ENCODE results near the gene MFSD12.

Gene MFSD12

GRCh38 chr19:3589949-3590348 is 32.6 kb upstream of the MFSD12 start (continued):
- TF ChIP-seq ZNF529 (tag by site-specific recombination; IDR thresholded peaks at IDR 0.05; ENCODE audit: insufficient replicate concordance): no peak
- TF ChIP-seq ZNF248 (tag by site-specific recombination; IDR thresholded peaks at IDR 0.05): no peak
- no peak for TF ChIP-seq ZBTB49 (tag by site-specific recombination; IDR thresholded peaks at IDR 0.05; ENCODE audit: low read depth)
- no peak for TF ChIP-seq KLF10 (tag by site-specific recombination; IDR thresholded peaks at IDR 0.05)
- TF ChIP-seq ZNF837 (tag by site-specific recombination; IDR thresholded peaks at IDR 0.05): no peak
- TF ChIP-seq ZNF571 (tag by site-specific recombination; IDR thresholded peaks at IDR 0.05): no peak

- no peaks in the 10 kb centered on the region for H3K9me3 ChIP-seq (ENCODE audit: control insufficient read depth, insufficient read depth, low read depth, low read length)
- no peak overlapping the region for H3K4me3 ChIP-seq (ENCODE audit: low read depth, low read length)
- H3K27ac ChIP-seq (ENCODE audit: extremely low read depth, low read depth, low read length): no peak overlapping the region
- ChIA-PET CTCF (interaction anchor here (0.6 kb wide), 1 partner anchor 14 kb away, joined by 3 read pairs; no protein-coding TSS in a partner anchor), POLR2A (no interaction called here)
- no peaks in the 10 kb centered on the region for H3K36me3 ChIP-seq (ENCODE audit: control insufficient read depth in 2 of 2, insufficient read depth in 1 of 2, low read length in 2 of 2)
- no peaks in the 10 kb centered on the region for H3K4me1 ChIP-seq (ENCODE audit: control insufficient read depth, insufficient read depth, low read length)
- no peak for TF ChIP-seq ZBTB21 (tag by site-specific recombination; IDR thresholded peaks at IDR 0.05)
- TF ChIP-seq ZNF391 (tag by site-specific recombination; IDR thresholded peaks at IDR 0.05; ENCODE audit: borderline replicate concordance, low read depth): no peak
- no peak for TF ChIP-seq GLI4 (tag by site-specific recombination; IDR thresholded peaks at IDR 0.05)
- TF ChIP-seq ZNF146 (tag by site-specific recombination; IDR thresholded peaks at IDR 0.05): no peak
- TF ChIP-seq ZNF274 (IDR thresholded peaks at IDR 0.05; ENCODE audit: low read length): no peak
- no peak for TF ChIP-seq ZNF274 (tag by site-specific recombination; IDR thresholded peaks at IDR 0.05; ENCODE audit: borderline replicate concordance)
- no peak for TF ChIP-seq ZNF354C (tag by site-specific recombination; IDR thresholded peaks at IDR 0.05; ENCODE audit: borderline replicate concordance, low read depth)
- TF ChIP-seq ZNF362 (tag by site-specific recombination; IDR thresholded peaks at IDR 0.05): no peak
These were observed 32.1 kb upstream of the MFSD12 start for GRCh38 chr19:3589439-3589838.

- no peak for TF ChIP-seq ELK4 (IDR thresholded peaks at IDR 0.05; ENCODE audit: borderline replicate concordance, low read depth, low read length)
- peak; percentile 36 for TF ChIP-seq ZNF600 (tag by site-specific recombination; IDR thresholded peaks at IDR 0.05)
- peak; percentile 30; the same call in 1 of the 2 replicates for TF ChIP-seq ZFHX2 (tag by site-specific recombination; conservative IDR thresholded peaks at IDR 0.05)
- H3K27ac ChIP-seq (ENCODE audit: extremely low read depth, low read depth, low read length): no peak overlapping the region
- ChIA-PET POLR2A (interaction anchor here (0.9 kb wide), 1 partner anchor 250 kb away, joined by 3 read pairs; no protein-coding TSS in a partner anchor), CTCF (interaction anchor here (0.8 to 1.8 kb wide), 4 partner anchors 11 to 85 kb away, joined by 3 to 6 read pairs (median 4); partner anchors contain the start of gene HMG20B)
- no peak overlapping the region for H3K4me3 ChIP-seq (ENCODE audit: low read depth, low read length)
- H3K9me3 ChIP-seq (ENCODE audit: control insufficient read depth, insufficient read depth, low read depth, low read length): no peaks in the 10 kb centered on the region
- no peaks in the 10 kb centered on the region for H3K4me1 ChIP-seq (ENCODE audit: control insufficient read depth, insufficient read depth, low read length)
- H3K36me3 ChIP-seq (ENCODE audit: control insufficient read depth in 2 of 2, insufficient read depth in 1 of 2, low read length in 2 of 2): no peaks in the 10 kb centered on the region
These were observed 29.4 kb upstream of the MFSD12 start for GRCh38 chr19:3586707-3587346.

All from HEK293 (cell line).